NCI-H1417 treated with DMSO at 0.1 percent for 48 hours (cell line): ENCODE measurements around the gene GUCY2C.

Experiments
- DNase-seq: peaks from one replicate; lab custom pipeline; 2025; lab: John Stamatoyannopoulos, UW

GUCY2C gene

GRCh38 chr12:14681625-14682024 lies 14.8 kb downstream of the GUCY2C start:
- no peak for DNase-seq

DNA sequence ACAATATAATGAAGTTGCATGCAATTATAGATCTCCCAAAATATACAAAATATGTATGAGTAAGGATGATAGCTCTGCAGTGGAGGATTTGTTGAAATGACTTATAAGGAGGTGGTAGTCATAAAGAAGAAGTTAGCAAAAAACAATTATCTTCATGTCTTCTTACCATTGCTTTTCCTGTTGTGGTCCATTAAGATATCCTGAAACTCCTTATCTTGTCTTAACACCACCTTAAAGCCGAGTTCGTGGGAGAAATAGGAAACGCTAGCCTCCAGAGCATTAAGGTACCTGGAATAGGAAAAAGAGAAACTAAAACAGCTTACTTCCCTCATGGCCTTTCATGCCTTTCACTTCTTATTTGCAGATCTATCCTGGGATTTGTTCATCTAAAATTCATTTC lies 15.2 kb downstream of the GUCY2C start:
- DNase-seq: no peak

- no peak for DNase-seq
Measured at GRCh38 chr12:14678547-14679150, 17.8 kb downstream of the GUCY2C start.

DNA sequence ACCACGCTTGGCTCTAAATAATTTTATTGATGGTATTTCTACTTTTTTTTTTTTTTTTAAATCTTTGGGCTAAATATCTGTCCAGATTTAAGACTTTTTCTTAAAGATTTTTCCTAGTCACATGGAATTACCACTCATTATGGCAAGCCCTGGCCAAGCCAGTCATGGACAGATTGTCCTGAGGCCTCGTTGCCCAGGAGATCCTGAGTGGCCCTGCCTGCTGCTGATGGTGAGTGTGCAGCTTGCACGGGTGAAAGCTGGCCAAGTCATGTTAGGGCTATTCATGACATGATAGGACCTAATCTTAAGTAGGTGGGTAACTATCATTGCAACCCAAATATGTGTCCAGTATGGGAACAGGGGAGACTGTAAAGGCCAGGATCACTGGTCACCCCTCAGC lies 27.8 kb downstream of the GUCY2C start:
- no peak for DNase-seq

- DNase-seq: peak; percentile 90
Measured at GRCh38 chr12:14665354-14666348, 30.7 kb downstream of the GUCY2C start.

DNA sequence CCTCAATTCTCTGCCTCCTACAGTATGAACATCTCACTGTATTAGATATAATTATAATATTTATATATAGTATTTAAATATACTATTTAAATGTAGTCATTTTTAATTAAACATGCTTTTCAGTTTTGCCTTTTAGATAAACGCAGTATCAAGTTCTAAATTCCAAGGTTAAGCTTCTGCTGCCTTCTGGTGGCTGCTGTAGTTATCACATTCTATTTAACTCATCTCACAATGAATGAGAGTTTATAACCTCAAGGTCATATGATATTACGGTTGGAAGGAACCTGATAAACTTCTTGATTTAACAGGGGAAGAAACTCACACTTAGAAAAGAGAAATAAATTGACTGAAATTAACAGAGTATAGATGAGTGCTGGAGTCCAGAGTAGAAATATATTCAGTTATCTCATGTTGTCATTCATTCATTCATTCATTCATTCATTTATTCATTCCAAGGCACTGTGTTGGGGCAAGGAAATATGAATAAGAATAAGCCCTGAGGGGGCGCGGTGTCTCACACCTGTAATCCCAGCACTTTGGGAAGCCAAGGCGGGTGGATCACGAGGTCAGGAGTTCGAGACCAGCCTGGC lies 31.9 kb downstream of the GUCY2C start:
- peak; percentile 33 for DNase-seq

DNA sequence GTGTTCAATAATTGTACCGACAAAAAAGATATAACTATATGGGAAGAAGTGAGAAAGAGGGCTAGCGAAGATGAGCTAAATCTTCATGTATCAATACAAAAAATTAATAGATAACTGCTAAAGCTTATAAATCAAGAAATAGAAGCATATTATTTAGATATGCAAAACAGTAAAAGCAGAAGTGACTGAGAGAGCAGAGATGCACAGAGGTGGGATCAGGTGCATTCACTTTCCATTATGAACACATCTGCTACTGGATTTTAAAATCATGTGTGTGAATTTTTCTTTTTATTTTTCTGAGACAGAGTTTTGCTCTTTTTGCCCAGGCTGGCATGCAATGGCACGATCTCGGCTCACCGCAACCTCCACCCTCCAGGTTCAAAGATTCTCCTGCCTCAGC lies 33.4 kb downstream of the GUCY2C start:
- no peak for DNase-seq

GRCh38 chr12:14656846-14657245 lies 39.6 kb downstream of the GUCY2C start:
- no peak for DNase-seq

- DNase-seq: no peak
Measured at GRCh38 chr12:14655284-14655683, 41.1 kb downstream of the GUCY2C start.

GRCh38 chr12:14654842-14655241 lies 41.6 kb downstream of the GUCY2C start:
- DNase-seq: no peak

GRCh38 chr12:14654416-14654815 lies 42.0 kb downstream of the GUCY2C start:
- no peak for DNase-seq

DNA sequence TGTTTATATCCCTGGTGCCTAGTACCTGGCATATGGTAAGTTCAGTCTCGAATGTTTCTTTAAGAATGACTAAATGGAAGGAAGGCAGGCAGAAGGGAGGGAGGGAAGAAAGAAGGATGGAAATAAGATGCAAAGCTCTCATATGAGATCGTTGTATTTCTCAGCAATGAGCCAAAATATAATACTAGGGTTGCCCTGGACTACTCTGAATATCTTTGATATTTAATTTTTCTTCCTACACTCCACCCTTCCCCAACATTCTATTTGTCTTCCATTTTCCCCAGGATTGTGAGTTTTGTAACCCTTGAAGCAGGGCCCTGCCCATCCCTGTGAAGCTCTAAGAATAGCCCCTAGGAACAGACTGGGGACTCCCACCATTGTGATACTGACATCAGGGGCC lies 43.9 kb downstream of the GUCY2C start:
- DNase-seq: no peak

- no peak for DNase-seq
Measured at GRCh38 chr12:14651371-14651770, 45.0 kb downstream of the GUCY2C start.

DNA sequence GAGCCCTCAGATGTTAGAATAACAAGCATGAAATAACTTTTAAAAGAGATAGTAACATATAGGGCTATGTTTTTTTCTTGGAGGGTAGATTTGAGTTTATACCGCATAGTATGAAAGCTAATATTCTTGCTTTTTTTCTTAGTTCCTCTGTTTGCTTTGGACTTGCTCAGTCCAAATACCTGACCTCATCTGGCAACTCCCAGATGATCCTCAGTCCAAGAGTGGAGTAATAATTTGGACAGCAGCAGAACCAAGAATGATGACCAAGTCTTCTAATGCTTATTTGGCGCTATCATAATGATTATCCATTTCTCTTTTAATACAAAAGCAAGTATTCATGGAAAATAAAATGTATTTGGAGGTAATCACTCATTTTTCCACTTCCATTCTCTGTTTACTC lies 45.6 kb downstream of the GUCY2C start:
- no peak for DNase-seq

DNA sequence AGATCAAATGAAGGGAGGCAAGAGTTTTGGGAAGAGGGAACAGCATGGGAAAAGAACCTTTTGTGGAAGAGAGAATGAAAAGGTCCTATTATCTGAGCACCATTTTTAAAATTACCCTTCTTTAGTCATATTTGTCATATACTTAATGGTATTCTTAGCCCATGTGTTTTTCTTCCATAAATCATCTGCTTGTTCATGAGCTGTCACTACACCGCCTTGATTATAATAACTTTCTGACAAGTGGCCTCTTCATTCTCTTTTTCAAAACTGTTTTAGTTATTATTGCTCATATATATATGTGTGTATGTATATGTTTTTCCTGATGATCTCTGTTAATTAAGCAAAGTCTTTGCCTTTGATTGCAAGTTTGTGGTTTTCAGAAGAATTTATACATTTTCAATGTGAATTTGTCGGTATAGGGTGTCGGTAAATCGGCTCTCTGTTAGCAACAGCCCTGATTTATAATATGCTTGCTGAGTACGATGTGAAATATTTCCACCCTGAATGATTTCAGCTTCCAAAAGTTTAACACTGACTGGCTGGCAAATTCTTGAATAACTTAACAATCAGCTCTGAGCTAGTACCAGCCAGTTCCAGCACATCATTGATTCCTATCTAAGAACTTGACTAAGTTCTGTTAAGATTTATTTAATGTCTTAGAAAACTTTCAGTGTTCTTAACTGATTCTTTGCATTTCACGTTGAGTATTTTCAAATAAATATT lies 49.2 kb downstream of the GUCY2C start:
- DNase-seq: no peak

GRCh38 chr12:14643251-14643650 lies 53.1 kb downstream of the GUCY2C start:
- no peak for DNase-seq

- no peak for DNase-seq
Measured at GRCh38 chr12:14638066-14638465, 58.3 kb downstream of the GUCY2C start.

DNA sequence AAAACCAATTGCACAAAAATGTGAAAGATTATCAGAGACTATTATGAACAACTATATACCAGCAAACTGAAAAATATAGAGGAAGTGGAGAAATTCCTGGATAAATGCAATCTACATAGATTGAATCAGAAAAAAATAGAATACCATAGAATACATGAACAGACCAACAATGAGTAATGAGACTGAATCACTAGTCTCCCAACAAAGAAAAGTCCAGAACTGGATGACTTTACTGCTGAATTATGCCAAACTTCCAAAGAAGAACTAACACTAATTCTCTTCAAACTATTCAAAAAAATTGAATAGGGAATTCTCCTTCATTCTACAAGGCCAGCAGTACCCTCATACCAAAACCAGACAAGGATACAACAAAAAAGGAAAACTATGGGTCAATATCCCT lies 60.6 kb downstream of the GUCY2C start:
- no peak for DNase-seq

- no peak for DNase-seq
Measured at GRCh38 chr12:14630793-14631192, 65.6 kb downstream of the GUCY2C start.

- peak; percentile 57 for DNase-seq
Measured at GRCh38 chr12:14629832-14630710, 66.3 kb downstream of the GUCY2C start.

- no peak for DNase-seq
Measured at GRCh38 chr12:14628771-14629170, 67.6 kb downstream of the GUCY2C start.
